HepG2 (cell line): Measurements from ENCODE around the gene SGTB. TPM values are rescaled to one million over a fixed set of nuclear protein-coding genes. Genes with fewer than 3 reads are reported as not detected.

Experiments used
- BCL6 ChIP-seq: IDR thresholded peaks from 2 replicates; pipeline ENCODE4 v1.6.1; 2016; ENCODE audit warnings: missing genetic modification reagents, missing compliant biosample characterization
- ELF3 ChIP-seq: IDR thresholded peaks from 2 replicates; pipeline ENCODE4 v1.6.1; 2016; ENCODE audit warnings: missing genetic modification reagents, missing compliant biosample characterization
- HDAC2 ChIP-seq: sonication (generic); formaldehyde crosslinking; IDR thresholded peaks from 2 replicates; pipeline ENCODE4 v1.4.0; 2020; ENCODE audit warnings: missing genetic modification reagents
- KDM4B ChIP-seq: sonication (generic); formaldehyde crosslinking; IDR thresholded peaks from 2 replicates; pipeline ENCODE4 v1.4.0; 2020; ENCODE audit warnings: missing genetic modification reagents
- KDM6A ChIP-seq: IDR thresholded peaks from 2 replicates; pipeline ENCODE4 v1.6.1; 2016; ENCODE audit warnings: low read depth
- PCBP1 ChIP-seq: fragments of 200-400 bp; formaldehyde crosslinking; IDR thresholded peaks from 2 replicates; pipeline ENCODE4 v1.6.1; 2017; ENCODE audit warnings: mild to moderate bottlenecking, low read depth, low read length, borderline replicate concordance
- RAD21 ChIP-seq: fragments of 450-650 bp; formaldehyde crosslinking; IDR thresholded peaks from 2 replicates; pipeline ENCODE4 v1.5.0; 2020; ENCODE audit warnings: mild to moderate bottlenecking
- STAG1 ChIP-seq: sonication (generic); formaldehyde crosslinking; IDR thresholded peaks from 2 replicates; pipeline ENCODE4 v1.4.0; 2020; ENCODE audit warnings: missing genetic modification reagents
- TFE3 ChIP-seq: IDR thresholded peaks from 2 replicates; pipeline ENCODE4 v1.6.1; 2016
- UBTF ChIP-seq: sonication (generic); formaldehyde crosslinking; IDR thresholded peaks from 2 replicates; pipeline ENCODE4 v1.4.0; 2020; ENCODE audit warnings: mild to moderate bottlenecking, missing genetic modification reagents
- ZNF350 ChIP-seq: sonication (generic); formaldehyde crosslinking; IDR thresholded peaks from 2 replicates; pipeline ENCODE4 v1.4.0; 2020; ENCODE audit warnings: mild to moderate bottlenecking, low read depth, missing genetic modification reagents, borderline replicate concordance
- ZNF644 ChIP-seq: IDR thresholded peaks from 2 replicates; pipeline ENCODE4 v1.6.1; 2016; ENCODE audit warnings: low read depth
- ZNF883 ChIP-seq: sonication (generic); formaldehyde crosslinking; IDR thresholded peaks from 2 replicates; pipeline ENCODE4 v1.5.1; 2020; ENCODE audit warnings: mild to moderate bottlenecking, missing genetic modification reagents; ENCODE audit errors: not compliant biosample characterization
- ZSCAN12 ChIP-seq: sonication (generic); formaldehyde crosslinking; IDR thresholded peaks from 2 replicates; pipeline ENCODE4 v1.9.0; 2021; ENCODE audit warnings: mild to moderate bottlenecking, missing genetic modification reagents
- polyA plus RNA-seq, 8 experiments: library from polyadenylated mRNA; depleted of rRNA in 3 of 8; stranded (reverse) in 7 of 8; unstranded in 1 of 8; fragments of >200 nt; fragmentation: Illumina TruSeq in 4 of 8; extraction: Trizol in 4 of 8; gene quantifications; 2 replicates each; pipeline versions ENCODE4 v1.2.1 to v1.2.3, GENCODE V29; 2011 to 2016; ENCODE audit warnings: low read depth in 4 of 8, missing spikeins in 1 of 8, mixed read lengths in 1 of 8; ENCODE audit not compliant: insufficient read depth in 1 of 8
- total RNA-seq, 5 experiments: library from RNA; depleted of rRNA; stranded (reverse); fragments of >200 nt; fragmentation: Illumina TruSeq; extraction: Trizol; gene quantifications; 2 replicates each; pipeline ENCODE4 v1.2.3, GENCODE V29; 2016; ENCODE audit warnings: low read depth in 1 of 5
- TF ChIP-seq, protein P1 (sequence below): sonication (generic); formaldehyde crosslinking; IDR thresholded peaks from 2 replicates; pipeline ENCODE4 v1.4.0; 2020; ENCODE audit warnings: missing genetic modification reagents, borderline replicate concordance
- TF ChIP-seq, protein P2 (sequence below): sonication (generic); formaldehyde crosslinking; IDR thresholded peaks from 2 replicates; pipeline ENCODE4 v1.4.0; 2020; ENCODE audit warnings: missing genetic modification reagents
- TF ChIP-seq, protein P3 (sequence below), 2 experiments: fragments of 450-650 bp in 1 of 2; sonication (generic) in 1 of 2; formaldehyde crosslinking; IDR thresholded peaks; 2 replicates each; pipeline versions ENCODE4 v1.5.0 to v1.8.0; 2020 to 2022; ENCODE audit warnings: mild to moderate bottlenecking in 1 of 2, missing genetic modification reagents in 1 of 2

The SGTB gene
- total and polyA plus RNA-seq, 2 of the 13 experiments (the other 11 are each of a cell fraction or from before 2014, with no cell fraction given): 5.2 to 11.2 TPM

DNA sequence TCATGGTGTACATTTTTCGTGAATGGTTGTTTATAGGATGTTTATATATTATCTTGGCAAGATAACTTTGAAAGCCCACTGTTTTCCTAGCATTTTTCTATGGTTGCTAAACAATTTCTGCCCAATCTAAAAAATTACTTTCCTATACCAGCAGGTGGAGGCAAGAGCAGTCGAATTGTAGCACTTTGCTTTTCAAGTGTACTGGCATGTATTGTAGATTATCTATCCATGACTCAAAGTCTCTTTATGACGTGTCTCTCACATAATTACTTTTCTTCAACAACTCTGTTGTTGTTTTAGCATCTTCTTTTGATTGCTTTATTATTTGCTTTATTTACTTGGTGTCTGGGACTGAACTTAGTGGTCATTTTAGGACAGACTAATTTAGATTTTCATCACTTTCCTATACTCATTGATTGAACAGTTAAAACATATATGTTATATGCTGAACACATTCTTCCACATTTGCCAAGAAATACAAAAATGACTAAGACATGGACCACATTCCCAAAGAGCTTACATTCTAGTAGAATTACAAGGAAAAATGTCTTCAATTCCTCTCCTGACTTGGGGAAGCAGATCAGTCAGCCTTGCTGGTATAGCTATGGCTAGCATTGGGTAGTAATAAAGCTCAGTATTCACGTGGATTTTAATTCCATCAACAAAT lies 20.8 kb upstream of the SGTB start (continued):
- TF ChIP-seq UBTF (CRISPR knock-in tag): no peak
- TF ChIP-seq, protein P1, sequence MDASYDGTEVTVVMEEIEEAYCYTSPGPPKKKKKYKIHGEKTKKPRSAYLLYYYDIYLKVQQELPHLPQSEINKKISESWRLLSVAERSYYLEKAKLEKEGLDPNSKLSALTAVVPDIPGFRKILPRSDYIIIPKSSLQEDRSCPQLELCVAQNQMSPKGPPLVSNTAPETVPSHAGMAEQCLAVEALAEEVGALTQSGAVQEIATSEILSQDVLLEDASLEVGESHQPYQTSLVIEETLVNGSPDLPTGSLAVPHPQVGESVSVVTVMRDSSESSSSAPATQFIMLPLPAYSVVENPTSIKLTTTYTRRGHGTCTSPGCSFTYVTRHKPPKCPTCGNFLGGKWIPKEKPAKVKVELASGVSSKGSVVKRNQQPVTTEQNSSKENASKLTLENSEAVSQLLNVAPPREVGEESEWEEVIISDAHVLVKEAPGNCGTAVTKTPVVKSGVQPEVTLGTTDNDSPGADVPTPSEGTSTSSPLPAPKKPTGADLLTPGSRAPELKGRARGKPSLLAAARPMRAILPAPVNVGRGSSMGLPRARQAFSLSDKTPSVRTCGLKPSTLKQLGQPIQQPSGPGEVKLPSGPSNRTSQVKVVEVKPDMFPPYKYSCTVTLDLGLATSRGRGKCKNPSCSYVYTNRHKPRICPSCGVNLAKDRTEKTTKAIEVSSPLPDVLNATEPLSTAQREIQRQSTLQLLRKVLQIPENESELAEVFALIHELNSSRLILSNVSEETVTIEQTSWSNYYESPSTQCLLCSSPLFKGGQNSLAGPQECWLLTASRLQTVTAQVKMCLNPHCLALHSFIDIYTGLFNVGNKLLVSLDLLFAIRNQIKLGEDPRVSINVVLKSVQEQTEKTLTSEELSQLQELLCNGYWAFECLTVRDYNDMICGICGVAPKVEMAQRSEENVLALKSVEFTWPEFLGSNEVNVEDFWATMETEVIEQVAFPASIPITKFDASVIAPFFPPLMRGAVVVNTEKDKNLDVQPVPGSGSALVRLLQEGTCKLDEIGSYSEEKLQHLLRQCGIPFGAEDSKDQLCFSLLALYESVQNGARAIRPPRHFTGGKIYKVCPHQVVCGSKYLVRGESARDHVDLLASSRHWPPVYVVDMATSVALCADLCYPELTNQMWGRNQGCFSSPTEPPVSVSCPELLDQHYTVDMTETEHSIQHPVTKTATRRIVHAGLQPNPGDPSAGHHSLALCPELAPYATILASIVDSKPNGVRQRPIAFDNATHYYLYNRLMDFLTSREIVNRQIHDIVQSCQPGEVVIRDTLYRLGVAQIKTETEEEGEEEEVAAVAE (CRISPR knock-in tag): no peak
- TF ChIP-seq, protein P2, sequence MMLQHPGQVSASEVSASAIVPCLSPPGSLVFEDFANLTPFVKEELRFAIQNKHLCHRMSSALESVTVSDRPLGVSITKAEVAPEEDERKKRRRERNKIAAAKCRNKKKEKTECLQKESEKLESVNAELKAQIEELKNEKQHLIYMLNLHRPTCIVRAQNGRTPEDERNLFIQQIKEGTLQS: no peak
- TF ChIP-seq TFE3: no peak
- TF ChIP-seq ZNF883 (CRISPR knock-in tag): no peak
- TF ChIP-seq HDAC2 (CRISPR knock-in tag): no peak
- no peak for TF ChIP-seq PCBP1
- TF ChIP-seq KDM4B (CRISPR knock-in tag): no peak
- no peak for TF ChIP-seq KDM6A (CRISPR knock-in tag)
- peak; percentile 50 for TF ChIP-seq RAD21 (CRISPR knock-in tag)
- TF ChIP-seq ZNF644 (CRISPR knock-in tag): no peak
- no peak for TF ChIP-seq BCL6 (CRISPR knock-in tag)
- TF ChIP-seq ZSCAN12 (CRISPR knock-in tag): no peak
- TF ChIP-seq, protein P3, sequence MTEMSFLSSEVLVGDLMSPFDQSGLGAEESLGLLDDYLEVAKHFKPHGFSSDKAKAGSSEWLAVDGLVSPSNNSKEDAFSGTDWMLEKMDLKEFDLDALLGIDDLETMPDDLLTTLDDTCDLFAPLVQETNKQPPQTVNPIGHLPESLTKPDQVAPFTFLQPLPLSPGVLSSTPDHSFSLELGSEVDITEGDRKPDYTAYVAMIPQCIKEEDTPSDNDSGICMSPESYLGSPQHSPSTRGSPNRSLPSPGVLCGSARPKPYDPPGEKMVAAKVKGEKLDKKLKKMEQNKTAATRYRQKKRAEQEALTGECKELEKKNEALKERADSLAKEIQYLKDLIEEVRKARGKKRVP (CRISPR knock-in tag; IDR thresholded peaks at IDR 0.05): no peak
- peak; percentile 78 for TF ChIP-seq STAG1 (CRISPR knock-in tag)
- TF ChIP-seq ZNF350: no peak
- no peak for TF ChIP-seq ELF3 (CRISPR knock-in tag)
